GM21619 (cell line): ENCODE results near the gene SPRED2.
A peak's percentile ranks its signal among the peaks of the same experiment; 100 is the strongest.

Source experiments
- ATAC-seq: cut with Tn5 transposase; IDR thresholded peaks from one replicate; pipeline ENCODE4 v1.9.1; 2021; ENCODE audit not compliant: unreplicated experiment

The SPRED2 gene

DNA sequence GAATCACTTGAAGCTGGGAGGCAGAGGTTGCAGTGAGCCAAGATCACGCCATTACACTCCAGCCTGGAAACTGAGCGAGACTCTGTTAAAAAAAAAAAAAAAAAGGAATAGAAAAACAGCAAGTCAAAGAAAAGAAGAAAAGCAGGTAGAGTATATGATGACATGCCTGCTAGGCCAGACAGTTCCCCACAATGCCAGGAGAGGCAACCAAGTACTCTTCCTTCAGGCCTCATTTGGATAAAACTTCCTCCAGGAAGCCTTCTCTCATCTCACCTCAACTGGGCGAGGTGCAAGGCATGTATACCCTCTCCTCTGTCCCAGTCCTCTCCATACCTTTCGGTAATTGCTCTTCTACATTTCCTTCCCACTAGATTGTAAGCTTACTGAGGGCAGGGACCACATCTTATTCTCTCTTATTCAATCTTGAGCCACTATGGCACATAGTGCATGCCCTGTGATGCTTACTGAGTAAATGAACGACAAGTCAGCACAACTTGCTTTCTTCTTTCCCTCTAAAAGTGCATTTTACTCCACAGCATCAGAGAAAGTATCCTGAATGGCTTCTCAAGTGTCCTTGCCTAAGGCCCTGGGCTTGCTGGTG lies 10.1 kb upstream of the SPRED2 start:
- ATAC-seq: no peak

DNA sequence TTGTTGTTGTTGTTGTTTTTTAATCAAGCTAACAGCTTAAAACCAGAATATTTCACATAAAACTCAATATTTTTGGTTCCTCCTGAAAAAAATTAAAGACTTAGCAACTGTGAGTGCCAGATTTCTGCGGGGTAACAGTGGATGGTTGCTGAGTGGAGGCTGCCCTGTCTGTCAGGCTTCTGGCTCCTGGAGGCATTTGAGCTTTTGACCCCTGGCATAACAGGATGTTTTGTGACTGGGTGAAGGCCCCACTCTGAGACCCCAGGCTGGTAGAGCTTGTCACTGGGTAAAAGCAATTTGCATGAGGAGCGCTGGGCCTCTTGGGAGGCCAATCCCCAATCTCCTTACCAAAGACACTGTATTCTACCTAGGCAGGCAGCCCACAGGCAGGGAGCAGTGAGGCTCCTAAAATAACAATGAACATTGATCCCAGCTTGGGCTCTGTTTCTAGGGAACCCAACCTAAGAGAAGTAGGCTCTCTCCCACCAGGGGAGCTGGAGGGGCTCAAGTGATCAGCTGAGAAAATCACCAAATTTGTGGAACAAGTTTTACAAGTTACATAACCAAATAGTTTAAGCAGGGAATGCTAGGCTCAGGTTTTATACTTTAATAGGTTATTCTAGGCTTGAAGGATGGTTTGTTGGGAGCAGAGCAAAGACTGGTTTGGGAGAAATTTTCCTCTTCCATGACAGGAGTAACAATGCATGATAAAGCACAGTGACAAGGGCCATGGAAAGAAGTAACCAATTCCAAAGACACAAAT lies 5.9 kb upstream of the SPRED2 start:
- ATAC-seq: no peak

DNA sequence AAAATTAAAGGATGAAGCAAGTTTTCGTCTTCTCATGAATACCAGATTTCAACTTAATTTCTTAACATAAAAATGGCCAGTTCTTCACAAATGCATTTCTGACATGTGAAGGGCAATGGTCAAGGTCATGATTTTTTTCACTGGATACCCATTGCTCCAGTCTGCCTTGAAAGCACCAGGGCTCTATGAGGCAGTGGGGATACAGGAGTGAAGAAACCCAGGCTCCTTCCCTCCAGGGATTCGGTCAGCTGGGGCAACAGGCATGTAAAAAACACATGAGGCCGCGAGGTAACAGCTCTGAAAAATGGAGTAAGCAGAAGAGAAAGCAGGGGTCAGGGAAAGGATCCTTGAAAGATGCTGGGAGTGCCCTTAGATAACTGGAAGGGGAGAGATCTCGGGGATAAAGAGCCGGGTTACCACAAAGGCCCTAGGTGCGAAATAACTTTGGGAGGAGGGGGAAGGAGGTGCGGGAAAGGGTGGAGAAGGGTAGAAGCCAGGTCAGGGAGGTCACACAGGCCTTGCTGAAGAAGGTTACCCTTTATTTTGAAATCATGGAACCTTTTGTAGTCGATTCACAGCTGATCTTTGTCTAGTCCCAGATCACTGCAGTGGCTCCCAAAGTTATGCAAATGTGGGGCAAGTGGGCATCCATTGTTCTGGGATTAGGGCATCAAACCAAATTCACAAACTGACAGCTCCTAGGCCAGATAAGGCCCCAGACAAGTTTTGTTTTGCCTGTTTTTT lies 5.2 kb upstream of the SPRED2 start:
- ATAC-seq: no peak

DNA sequence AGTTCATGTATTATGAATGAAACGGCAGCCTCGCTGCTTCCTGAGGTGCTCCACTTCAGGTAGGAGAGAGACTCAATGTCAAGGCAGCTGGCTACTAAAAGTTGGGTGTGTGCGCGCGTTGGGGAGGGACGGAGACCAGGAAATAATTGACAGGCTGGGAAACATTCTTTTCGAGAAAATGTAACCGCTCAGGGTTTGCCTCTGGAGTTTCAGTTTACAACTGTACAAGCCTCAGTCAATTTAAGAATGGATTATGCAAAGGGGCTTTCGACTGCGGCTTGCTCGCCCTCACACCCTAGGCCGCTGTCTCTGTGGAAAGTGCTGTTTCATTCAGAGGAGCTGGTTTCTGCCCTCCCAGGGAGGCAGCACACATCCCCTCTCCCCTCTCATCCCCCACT lies 4.4 kb upstream of the SPRED2 start:
- peak; percentile 74 for ATAC-seq

DNA sequence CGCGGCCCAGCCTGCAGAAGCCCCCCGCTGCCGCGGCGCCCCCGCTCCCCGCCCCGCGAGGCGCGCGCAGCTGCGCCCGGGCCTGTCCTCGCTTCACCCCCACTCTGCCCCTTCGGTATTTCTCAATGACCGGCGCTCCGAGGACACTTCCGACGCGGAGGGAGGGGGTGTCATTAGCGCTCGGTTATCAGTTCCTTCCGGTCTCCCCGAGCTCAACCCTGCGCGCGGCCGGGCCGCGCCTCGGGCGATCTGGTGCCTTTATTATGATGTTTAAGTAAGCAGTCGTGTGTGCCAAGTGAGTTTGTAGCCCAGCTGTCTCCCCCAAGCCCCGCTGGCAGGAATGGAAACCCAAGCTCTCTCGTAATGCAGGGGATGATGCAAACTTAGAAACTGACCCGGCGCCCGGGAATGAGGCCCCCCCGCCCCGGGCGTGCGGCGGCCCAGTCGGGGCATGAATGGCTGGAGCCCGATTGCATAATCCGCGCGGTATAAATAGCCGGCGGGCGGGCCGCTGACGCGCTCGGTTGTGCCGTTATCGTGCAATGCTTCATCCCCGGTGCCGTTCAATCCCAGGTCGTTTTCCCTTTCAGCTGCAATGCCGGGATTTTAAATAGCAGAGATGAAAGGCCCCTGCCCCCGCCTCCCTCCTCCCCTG lies 3.9 kb upstream of the SPRED2 start:
- ATAC-seq: peak; percentile 25

DNA sequence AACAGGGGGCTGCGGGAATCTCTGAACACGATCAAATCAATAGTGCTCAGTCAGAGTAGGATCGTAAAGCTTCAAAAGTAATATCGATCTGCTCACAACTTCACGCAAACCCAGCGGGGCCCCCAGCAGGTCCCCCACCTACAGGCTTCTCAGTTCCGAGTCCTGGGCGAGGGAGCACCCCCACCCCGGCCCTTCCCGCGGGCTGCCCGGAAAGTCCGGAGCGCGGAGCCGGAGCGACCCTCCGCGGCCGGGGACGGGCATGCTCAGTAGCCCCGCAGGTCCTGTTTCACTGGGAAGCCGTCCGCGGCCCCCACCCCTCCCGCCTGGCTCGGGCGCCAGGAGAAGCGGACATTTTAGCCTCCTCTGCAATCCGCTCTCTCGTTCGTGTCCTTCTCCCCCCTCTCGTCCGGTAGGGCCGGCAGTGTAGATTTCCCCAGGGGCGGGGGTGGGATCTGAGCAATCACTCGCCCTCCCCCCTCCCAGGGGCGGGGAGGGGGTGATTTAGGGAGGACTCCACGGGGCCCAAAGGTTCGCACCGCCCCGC lies 3.3 kb upstream of the SPRED2 start:
- ATAC-seq: peak; percentile 9

DNA sequence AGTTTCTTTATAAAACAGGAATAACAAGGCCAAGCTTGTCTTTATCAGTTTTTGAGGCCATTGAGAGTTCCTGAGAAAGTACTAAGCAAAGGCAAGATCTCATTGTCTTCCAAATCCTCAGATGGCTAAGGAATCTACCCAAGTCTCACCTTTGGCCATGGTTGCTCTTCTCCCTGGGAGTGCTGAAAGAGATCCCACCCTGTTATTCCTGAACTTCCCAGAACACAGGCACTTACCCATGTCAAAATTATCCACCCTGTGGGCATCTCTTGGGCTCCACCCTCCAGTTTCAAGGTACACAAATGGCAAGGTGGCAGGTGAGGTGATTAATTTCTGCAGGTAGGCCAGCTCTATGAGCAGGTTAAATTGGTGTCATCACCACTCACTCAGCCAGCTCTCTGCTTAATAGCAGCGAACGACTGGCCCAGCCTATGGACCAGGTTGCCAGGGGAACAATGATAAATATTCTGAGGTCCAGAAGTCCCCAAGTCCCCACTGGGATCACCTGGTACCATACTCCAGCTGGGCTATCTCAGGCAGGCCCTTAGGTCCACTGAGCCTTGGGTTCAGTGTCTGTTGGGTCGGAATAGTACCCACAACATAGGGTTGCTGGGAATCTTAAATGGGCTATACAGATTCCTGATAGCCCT lies 2.3 kb upstream of the SPRED2 start:
- no peak for ATAC-seq

DNA sequence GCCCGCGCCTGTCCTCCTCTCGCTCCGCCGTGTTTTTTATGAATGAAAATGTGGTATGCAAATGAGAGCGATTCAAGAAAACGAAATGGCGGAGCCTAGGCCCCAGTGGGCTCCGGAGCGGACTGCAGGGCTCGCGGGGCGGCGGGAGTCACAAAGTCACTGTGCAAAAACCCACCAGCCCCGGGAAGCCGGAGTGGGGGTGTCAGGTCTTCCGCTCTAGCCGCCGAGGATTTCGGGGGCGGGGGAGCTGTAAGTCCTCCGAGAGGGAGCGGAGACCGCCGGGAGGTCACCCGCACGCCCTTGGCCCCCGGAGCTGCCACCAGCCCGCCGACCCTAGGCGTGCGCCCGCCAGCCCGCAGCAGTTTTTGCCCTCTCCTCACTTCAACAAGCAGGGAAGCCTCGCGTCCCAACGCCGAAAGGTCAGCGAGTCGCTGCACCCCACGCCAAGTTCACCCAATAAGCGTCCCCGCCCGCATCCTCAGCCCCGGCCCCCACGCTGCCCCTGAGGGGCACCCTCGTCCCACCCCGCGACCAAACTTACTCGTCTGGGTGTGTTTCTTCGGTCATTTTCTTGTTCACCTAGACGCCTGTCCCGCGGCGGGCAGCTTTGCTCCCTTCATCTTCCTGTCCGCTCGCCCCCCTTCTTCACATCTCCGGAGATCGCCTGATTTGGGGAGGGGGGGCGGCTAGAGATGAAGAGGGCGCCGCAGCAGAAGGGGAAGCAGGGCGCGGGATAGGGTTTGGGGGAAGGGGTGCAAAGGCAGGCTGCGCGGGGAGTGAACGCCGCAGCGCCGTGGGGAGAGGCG lies 775 bp downstream of the SPRED2 start:
- ATAC-seq: peak; percentile 40

DNA sequence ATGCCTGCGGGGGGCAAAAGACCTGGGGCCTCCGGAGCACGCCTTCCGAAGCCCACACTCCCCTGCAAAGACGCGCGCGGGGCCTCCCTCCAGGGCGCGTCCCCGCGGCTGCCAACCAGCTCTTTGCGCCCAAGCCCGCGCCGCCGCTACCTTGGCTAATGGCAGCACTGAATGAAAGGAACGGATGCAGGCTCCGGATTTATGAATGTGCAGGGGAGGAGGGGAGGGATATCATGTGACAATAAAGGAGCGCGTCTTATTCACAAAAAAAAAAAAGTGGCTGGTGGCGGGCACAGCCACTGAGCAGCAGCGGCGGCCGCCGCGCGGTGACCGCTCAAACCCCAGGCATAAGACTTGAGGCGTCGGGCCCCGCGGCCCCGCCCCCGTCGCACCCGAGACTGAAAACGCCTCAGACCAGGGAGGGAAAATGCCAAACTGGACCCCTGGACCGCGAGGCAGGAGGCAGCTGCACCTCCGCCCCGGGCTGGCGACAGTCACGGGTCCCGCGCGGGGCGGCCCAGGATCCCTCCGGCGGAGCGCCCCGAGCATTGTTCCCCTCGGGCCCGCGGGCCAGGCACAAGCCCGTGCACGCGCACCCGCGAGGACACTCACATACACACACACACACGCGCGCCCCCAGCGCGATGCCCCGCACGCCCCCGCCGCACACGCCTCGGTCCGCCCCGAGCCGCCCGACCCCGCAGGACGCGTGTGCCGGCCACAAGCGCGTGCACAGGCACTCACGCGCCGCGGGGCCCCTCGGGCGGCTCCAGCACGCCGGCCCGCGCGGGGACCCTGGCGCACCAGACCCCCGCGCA lies 1.6 kb downstream of the SPRED2 start:
- ATAC-seq: peak; percentile 27

DNA sequence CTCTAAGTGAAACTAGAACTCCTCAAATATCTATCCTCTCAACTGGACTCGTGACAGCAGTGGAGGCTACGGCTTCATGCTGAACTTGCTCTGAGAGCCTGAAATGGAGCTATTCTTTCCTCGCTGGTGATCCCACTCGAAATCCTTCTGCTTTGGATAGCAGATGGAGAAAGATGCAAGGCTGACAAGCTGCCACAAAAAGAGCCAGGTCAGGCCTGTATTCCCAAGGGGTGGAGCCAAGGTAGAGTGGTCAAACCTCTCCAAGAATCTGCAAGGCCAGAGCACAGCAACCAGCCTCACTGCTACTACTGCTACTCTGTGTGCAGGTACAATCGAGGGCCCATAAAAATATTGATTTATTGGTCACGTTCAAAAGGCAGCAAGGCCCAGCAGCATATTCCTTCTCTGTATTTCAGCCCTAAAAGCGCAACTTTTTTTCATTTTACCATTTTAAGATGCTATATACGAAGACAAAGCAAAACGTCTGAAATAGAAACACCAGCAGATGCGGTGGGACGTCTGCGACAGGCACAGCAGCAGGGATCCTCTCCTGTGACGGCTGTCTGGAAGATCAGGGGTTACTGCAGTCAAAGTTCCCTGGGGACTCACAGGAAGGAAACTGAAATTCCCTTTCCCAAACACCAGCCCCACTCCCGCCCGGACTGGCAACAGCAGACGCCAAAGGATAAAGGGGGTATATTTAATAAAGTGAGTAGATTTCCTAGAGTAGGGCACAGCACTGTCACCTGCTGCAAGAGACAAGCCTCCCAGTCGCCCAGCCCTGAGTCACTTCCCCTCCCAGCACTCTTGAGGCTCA lies 2.4 kb downstream of the SPRED2 start:
- no peak for ATAC-seq

DNA sequence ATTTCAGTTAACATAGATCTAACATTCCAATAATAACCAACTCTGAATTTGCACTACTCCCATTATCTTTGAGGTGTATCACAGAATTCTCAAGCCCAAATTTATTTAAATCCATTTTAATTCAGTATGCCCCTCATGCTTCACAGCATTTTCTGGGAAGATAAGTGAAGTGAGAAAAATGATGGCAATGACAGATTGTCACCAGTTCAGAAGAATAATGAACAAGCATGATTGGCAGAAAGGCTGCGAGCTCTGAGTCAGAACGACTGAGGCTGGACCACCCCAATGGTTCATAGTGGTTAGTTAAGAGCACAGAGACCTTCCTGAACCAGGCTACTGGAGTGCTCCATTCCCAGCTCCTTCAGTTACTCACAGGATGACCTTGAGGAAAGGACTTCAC lies 4.9 kb downstream of the SPRED2 start:
- ATAC-seq: no peak

DNA sequence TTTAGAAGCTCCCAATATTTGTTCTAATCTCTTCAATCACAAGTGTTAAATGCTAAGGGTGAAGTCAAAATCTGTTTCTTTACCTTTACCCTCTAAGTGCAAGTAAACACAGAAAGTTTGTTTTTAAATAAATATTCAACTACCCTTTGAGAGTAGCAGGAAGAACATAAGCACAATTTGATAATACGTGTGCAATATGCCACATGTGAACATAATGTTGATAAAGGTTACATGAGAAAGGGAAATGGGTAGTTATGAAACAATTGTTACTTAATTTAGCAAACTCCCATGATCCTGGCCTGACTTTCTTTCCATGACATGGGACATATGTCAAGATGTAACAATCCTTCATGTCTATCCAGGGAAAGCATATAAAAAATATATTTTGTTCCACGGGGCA lies 7.1 kb downstream of the SPRED2 start:
- ATAC-seq: no peak

DNA sequence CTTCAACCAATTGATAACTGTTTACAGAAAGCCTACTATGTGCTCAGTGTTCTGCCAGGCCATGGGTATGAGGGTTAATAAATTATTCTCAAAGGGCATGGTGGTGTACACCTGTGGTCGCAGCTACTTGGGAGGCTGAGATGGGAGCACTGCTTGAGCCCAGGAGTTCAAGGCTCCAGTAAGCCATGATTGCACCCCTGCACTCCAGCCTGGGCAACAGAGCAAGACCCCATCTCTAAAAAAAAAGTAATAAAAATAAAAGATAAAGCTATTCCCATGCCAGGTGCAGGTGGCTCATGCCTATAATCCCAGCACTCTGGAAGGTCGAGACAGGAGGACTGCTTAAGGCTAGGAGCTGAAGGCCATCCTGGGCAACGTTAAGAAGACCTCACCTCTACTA lies 8.0 kb downstream of the SPRED2 start:
- ATAC-seq: no peak

DNA sequence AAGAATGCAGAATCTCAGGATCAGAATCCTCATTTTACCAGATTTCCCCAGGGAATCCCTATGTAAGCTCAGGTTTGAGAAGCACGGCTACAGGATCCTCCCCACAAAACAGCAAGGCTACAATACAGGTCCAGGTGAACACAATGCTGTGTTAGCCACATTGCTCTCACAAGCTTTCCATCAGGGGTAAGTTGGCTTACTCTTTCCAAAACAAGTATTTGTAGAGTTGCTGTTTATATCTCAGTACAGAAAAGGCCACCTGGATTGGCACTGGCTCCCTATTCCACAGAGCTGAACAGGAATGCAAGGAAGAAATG lies 11.0 kb downstream of the SPRED2 start:
- ATAC-seq: no peak

DNA sequence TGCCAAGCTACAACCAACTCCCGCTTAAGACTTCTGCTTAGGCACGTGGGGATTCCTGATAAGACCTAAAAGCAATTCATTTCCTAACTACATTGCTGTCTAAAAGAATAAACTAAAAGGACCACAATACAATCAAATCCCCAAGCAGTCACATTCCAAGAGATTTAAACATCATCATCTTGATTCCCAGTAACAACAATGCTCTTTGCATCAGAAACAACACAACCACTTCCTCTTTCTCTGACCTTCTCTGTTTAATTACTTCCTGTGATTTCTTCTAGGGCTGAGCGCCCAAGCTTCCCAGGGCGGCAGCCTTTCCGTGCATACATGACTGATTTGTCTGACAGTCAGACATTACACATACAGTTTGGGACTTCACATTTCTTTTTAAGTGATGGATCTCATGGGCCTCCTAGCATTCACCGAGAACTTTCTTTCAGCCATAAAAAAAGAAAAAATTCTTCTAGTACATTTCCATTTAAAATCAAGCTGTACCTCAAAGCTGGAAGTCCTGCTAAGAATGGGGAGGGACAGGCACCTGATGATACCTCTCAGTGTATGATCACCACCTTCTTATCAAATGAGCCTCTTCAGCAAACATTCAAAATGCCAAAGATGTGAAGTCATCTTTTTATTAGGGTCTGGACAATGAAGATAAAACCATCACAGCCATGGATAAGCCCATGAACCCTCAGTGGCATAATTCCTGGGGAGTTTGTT lies 11.5 kb downstream of the SPRED2 start:
- ATAC-seq: peak; percentile 75

DNA sequence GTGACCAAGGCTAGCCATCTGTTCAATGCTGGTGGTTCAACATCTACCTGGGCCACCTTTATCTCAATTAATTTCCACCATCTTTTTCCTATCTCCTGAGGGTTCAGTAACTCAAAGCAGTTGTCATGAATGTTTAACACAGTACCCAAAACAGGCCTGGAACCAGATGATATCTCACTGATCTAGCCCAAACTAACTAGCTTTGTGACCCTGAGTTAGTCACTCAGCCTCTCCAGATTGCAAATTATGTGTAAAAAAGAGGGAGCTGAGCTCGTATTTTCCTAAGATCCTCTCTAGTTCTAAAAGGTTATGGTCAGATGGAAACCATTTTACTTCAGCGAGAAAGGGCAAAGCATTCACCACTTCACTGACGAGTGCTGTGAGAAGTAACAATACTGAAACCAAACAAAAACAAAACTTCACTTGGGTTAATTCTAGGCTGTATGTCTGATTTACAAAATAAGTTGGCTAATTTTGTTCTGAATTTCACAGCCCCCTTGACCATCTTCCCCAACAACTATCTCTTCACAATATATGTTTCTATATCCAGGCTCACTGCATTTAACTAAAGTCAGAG lies 14.8 kb downstream of the SPRED2 start:
- no peak for ATAC-seq

DNA sequence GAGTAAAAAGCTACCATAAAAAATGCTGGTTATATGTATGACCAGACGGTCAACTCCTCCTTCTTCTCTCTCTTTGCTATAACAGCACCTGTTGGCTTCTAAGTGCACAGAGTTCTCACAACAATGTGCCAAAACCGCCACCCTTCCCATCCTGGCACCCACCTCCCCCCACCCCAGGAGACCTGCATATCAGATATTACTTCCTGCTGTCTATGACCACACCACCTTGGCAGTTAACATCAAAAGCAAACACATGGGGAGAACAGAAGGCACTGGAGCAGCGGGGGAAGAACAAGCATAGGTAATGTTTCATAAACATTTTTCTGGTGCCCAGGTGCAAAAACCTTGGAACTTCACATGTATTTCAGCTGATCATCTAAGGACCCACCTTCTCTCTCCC lies 15.5 kb downstream of the SPRED2 start:
- ATAC-seq: no peak

DNA sequence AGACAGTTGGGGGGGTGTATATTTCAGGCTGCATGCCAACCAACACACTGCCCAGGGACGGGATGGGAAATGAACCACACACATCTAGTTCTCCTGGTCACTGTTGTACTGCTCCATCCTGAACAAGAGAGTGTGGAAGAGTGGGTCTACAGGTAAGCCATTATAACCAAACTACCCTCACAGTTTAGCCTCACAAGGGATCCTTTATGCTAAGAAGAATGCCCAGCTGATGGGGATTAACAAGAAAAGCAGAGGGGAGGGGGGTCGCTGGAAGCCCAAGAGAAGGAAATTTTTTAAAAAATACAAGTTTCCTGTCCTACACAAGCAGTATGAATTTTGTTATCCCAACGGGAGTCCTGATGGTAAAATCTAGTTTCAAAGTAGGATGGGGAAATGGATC lies 16.1 kb downstream of the SPRED2 start:
- no peak for ATAC-seq
